Activated T-cell treated with anti-CD3 and anti-CD28 coated beads for 1 hour (primary cell): ENCODE data around the gene AGPAT1.
"Not testable (repeated sequence)": the region's sequence is repeated elsewhere in the genome, so short reads cannot be mapped to it uniquely, and the experiment has no call there.

Experiments
- DNase-seq: peaks from one replicate; pipeline ENCODE4 v3.0.0-alpha.2; 2020; ENCODE audit warnings: low read depth

AGPAT1 gene

DNA sequence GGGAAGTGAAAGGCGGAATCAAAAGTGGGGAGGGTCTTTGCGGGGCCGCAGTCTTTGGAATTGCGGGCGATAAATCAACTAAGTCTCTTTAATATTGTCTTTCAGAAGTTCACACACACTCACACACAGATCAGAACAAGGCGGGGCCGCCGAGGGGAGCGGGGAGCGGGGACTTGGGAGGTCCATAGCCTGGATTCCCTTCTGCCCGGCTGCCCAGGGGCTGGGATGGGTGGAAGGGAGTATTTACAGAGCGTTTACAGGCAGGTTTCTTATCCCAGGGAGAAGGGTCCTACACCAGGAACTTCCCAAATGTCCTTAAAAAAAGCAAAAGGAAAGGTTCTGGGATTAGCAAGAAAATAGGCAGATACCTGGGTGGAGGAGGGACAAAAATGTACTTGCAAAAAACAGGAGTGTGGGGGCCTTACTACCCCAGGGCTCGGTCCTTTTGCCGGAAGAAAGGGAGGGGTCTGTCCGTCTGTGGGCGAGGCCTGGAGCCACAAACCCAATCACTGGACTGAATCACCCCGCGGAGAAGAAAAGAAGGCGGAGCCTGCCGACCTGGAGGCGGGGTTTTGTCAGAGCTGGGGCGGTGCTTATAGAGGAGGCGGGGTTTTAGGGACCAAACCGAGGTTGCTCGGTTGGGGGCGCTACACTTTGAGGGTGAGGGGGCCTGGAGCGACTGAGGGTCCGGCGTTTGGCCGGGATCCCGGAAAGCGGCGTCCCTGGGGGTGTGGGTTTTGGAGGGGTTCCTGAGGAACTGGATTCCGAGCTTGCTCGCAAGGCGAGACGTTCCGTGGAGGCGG lies 27.4 kb downstream of the AGPAT1 start:
- peak; percentile 57 for DNase-seq

DNA sequence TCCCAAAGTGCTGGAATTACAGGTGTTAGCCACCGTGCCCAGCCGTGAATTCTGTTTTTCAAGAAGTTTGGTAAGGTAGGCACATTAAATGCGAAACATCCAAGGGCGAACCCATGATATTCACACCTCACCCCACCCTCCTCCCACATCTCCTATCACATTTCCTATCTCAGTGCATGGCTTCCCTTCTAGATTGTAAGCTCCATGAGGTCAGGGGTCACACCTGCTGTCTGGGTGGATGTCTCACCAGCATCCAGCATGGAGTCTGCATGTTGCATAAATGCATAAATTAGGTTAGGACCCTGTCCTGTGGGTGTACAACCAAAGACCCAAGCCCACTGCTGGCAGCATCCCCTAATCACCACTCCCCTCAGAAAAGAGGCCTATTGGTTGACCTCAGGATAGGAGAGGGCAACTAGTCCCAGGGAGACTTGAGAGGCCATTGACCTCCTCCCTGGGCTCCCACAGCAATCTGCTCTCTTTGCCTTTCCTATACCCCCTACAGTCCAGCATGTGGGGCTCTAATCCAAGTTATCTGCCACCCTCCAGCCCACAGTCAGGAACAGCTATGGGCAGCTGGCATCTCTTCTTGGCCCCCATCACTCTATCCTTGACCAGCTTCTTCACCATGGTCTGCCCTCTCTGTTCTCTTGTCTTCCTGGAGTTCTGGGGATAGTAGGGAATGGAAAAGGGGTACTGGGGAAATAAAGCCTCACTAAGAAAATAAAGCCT lies 28.3 kb downstream of the AGPAT1 start:
- no peak for DNase-seq

DNA sequence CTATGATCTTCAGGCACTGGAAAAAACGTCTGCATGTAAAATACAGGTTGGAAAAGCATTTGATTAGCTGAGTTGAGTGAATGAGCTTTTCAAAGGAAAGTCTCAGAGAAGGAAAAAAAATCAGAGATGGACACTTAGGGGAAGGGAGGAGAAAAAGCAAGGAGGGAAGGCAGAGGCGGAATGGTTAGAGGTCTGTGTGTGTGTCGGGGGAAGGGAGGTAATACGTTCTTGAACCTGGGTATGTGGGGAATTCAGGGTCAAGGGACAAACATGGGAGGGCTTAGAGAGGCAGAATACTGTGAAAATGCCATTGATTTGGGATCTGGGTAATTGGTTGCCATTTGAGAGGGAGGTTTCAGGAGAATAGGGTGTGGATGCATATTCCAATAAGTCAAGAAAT lies 29.2 kb downstream of the AGPAT1 start:
- no peak for DNase-seq

DNA sequence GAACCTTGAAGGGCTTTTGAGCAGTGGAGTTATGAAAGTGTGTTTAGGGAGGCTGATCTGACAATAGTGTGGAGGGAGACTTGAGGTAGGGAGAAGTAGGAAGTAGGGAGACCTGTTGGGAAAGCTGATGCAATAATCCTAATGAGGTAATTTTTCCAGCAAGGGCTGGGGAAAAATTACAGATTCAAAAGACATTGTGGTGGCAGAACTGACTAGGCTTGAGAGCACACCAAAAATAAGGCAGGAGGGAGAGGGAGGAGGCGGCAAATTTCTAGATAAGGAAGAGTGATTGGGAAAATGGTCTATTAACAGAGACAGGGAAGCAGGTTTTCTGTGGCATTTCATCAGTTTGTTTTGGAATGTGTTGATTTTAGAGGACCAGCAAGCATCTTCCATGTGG lies 29.6 kb downstream of the AGPAT1 start:
- no peak for DNase-seq

DNA sequence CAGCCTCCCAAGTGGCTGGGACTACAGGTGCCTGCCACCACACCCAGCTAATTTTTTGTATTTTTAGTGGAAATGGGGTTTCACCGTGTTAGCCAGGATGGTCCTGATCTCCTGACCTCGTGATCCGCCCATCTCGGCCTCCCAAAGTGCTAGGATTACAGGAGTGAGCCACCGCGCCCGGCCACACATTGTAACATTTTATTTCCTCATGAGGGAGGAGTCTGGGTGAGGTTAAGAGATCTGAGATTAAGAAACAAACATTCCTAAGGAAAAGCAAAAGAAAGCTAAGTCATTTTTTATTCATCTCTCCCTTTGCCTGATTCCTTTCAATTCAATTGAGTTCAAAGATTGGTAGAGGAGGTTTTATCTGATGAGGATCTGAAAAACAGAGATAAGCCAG lies 31.6 kb downstream of the AGPAT1 start:
- not testable (repeated sequence) for DNase-seq

DNA sequence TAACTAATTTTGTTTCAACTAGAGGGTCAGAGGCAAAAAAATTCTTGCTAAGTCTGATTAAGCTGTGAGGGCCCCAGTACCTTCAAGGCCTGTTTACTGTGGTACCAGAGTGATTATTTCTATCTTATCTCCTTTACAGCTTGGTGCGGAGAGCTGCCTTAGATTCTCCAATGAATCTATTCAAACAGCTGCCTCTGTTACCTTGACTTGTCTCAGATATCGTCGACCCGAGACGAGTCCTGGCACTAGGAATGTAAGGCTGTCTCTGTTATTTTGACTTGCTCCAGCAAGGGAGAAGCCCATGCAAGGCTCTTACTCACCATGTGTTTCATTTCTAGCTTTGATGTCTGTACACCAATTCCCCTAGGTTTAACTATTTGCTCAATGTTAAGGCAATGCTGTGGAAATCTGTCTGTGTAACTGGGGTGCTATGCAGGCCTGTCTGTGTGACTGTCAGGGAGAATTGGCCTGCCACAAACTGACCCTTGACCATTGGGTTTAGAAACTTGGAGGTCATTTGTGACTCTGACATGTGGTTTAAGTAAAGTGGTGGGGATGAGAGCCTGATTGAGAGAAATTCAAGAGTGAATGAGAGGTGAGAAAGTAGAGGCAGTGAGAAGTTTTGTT lies 35.4 kb downstream of the AGPAT1 start:
- no peak for DNase-seq

DNA sequence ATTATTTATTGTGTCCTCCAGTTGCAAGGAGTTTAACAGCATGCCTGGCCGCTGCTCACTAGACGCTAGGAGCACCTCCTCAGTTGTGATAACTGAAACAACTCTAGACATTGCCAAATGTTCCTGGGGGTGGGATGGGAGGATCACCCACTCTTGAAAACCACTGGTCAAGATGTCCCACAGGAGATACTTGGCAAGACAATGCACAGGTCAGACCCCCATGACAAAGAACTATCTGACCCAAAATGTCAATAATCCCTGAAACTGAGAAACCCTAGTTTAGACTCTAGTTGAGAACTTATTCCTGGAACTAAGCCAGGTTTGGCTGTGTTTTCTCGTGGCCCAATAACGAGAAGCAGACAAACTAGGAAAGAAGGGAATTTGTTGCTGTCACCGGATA lies 36.3 kb downstream of the AGPAT1 start:
- DNase-seq = no peak

DNA sequence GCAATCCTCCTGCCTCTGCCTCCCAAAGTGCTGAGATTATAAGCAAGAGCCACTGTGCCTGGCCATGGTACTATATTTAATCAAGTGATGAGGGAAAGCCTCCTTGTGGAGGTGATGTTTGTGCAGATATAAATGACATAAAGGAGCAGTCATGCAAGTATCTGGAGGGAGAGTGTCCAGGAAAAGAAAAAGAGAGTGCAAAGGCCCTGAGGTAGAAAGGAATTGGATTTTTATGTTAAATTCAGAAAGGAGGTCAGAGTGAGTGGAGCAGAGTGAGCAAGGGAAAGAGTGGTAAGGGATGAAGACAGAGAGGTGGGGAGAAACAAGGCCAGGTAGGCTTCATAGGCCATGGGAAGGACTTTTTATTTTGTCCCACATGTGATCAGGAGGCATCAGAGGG lies 38.4 kb downstream of the AGPAT1 start:
- no peak for DNase-seq

DNA sequence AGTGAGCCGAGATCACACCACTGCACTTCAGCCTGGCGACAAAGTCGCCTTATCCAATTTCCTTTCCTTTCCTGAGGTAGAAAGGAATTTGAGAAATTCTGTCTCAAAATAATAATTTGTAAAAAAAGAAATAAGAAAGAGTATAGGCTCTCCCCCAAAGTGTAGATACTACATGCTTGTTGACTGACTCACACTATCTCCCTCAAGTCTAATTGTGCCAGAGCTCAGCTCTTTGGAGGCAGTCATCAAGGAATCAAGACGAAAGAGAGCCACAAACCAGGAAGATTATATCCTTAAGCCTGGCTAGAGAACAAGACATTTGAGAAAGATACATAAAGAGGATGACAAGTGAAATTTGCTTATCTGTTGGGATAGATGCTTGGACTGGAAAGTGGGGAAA lies 42.1 kb downstream of the AGPAT1 start:
- DNase-seq = no peak

DNA sequence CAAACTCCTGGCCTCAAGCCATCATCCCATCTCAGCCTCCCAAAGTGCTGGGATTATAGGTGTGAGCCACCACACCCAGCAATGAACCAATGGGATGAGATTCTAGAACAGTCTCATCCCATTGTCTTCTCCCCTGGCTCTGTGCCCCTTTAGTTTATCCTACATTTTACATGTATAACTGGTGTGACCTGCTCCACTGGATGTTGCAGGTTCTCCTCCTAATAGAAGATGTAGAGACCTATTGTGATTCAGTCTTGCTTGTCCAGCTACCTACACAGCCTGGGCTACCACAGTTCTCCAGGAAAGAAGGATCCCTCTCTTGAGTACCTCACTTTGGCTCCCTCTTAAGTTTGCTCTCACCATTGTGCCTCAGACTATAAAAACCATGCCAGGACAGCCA lies 43.8 kb downstream of the AGPAT1 start:
- no peak for DNase-seq

DNA sequence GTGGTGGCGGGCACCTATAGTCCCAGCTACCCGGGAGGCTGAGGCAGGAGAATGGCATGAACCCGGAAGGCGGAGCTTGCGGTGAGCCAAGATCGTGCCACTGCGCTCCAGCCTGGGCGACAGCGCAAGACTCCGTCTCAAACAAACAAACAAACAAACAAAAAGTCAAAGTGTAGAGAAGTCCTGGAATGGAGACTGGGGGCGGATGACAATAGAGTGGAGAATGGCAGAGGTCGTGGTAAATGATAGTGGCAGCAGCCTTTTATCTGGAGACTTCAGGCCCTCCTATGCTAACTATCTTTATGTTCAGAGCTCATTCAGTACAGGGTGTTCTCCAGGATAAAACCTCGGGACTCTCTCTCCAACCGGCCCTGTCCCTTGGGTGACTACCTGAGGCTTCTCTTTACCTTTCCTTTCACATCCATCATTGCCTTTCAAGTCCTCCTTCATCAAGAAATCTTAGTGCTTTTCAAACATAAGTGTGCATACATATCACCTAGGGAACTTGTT lies 44.4 kb downstream of the AGPAT1 start:
- no peak for DNase-seq

DNA sequence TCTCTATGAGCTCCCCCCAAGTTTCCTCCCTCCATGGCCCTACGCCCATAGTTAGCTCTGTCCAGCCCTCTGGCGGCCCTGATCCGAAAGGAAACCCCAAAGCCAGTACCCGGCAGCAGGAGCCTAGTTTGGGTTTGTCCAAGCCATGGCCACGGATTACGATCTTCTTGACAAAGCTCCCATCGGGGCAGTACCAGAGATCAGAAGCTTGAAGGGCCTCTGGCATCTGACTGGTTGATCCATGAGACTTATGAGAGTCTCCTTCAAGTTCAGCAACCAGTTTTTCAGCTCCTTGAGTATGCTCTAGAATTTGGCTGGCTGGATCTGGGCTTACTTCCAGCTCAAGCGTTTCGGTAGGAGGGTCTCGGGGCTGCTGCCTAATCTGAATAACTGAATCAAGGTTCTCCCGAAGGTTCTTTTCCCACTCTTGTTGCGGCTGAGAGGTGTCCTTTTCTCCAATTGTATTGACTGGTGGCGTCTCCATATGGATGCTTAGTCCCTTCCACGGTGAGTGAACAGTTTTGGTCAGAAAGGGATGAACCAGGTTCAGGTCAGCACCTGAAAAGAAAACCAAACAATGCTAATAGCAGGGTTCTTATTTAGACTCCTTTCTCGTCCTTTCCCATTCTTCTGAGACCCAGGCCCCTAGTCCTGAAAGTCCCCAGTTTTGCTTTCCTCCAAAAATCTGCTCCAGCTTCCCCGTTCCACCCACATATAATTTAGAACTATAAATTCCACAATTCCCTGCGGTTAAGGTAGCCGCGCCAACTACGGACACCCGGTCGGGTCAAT lies 46.4 kb downstream of the AGPAT1 start:
- no peak for DNase-seq

DNA sequence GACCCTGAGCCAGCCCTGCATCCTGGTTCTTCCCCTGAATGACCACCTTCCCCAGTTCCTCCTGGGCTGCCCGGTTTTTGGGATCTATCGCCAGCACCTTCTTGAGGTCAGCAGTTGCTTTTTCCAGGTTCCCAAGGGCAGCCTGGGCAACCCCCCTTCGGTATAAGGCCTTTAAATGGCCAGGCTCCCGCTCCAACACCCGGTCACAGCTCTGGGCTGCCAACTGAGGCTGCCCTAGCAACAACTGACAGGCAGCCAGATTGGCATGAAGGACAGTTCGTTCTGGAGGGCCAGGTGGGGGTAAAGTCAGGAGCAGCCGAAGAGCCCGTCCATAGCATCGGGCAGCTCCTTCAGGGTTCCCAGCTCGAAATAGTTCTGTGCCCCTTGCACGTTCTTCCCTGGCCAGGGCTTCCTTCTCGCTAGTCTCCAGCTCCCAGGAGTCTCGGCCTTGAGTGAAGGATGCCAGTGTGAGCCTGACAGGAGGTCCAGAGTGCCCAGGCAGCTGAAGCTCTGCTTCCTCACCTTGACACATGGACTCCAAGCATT lies 47.1 kb downstream of the AGPAT1 start:
- DNase-seq = no peak

DNA sequence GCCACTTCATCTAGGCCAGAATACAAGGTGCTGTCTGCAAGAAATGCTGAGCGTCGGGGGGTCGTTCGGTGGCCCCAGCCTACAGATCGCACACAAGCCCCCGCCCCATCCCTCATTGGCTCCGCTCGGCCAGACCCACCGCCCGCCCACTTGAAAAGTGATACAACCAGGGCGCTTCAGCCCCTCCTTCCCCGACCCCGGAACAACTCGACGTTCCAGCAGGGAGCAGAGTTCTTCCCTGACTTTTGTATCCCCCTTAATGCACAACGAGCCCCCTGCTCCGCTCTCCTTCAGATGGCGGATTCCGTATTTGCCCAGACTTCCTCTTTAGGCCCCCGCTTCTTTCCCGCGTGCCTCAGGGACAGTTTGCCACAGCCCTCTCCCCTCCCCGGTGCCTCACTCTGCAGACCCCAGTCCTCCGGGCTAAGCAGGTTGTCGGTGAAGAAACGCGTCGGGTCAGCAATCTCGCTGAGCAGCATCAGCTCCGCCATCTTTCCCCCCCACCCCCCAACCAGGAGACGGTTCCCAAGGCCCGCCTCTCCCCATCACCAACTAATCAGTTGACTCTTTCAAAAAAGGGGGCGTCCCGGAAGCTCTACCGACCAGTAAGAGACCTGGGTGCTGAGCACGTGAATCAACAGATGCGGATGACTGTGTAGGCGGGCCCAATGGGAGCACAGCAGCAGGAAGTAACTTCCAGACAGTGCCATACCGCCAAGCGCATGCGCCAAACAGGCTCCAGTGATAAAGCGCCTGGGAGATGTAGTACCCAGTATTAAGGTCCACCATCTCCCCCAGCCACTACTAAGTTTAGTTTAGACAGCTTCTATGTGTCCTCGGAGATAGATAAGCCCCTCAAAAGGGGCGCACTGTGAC lies 47.9 kb downstream of the AGPAT1 start, which contains the start of gene ATF6B:
Gene ATF6B (minus strand): TSS at position 530 of the 876 bp plus-strand sequence. CDS start 39 bp downstream, at position 491.
- peak; percentile 93 for DNase-seq

DNA sequence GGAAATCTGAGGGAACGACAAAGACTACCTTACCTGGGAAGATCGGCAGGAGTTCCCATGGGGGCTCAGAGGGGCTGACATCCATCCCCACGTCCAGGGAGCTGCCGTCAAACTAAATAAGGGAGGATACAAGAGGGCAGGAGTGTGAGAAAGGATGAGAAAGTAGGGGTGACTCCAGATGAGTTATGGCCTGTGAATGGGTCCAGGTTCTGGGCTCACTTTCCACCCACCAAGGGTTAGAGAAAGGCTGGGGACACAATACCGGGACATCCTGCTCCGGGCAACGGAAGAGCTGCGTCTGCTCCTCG lies 48.5 kb downstream of the AGPAT1 start:
- no peak for DNase-seq

DNA sequence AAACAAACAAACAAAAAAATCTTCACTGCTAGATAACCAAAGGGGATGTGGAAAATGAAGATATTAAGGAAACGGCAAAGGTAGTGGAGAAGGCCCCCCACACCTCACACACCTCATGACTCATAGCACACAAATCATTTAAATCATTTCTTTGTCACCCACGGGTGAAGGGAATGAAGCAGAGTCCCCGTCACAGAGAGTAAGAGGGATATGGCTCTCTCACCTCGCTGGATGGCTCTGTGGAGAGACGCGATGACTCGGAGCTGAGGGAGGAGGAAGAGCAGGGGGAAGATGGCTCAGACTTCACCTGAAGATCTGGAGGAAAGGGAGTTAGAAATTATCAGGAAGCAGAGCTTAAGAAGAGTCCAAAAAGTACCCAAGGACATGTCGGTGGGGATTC lies 49.0 kb downstream of the AGPAT1 start:
- no peak for DNase-seq

DNA sequence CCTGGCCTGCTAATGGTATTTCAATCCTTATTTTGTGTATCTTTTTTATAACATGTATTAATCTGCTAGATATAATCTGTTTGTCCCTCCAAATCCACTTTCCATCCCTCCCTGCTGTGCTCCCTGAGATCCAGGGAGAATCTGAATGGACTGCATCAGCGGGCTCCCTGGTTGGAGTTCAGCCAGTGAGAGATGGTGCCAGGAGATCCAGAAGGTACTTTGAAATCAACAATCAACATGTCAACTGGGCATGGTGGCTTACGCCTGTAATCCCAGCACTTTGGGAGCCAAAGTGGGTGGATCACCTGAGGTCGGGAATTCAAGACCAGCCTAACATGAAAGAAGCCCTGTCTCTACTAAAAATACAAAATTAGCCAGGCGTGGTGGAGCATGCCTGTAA lies 52.2 kb downstream of the AGPAT1 start:
- no peak for DNase-seq

DNA sequence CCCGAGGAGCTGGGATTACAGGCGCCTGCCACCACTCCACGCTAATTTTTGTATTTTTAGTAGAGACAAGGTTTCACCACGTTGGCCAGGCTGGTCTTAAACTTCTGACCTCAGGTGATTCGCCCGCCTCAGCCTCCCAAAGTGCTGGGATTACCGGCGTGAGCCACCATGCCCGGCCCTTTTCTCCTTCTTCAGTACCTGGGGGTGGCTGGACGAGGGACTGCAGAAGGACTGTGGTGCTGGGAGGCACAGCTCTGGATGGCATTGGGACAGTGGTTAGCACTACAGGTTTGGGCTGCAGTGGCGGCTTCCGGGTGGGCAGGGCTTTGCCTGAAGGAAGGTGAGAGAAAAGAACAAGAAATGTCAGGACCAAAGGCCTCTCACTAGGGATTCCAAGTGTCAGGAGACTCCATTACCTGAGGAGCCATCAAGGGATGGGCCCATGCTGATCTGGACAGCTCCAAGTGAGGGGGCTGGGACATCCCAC lies 55.3 kb downstream of the AGPAT1 start:
- no peak for DNase-seq

DNA sequence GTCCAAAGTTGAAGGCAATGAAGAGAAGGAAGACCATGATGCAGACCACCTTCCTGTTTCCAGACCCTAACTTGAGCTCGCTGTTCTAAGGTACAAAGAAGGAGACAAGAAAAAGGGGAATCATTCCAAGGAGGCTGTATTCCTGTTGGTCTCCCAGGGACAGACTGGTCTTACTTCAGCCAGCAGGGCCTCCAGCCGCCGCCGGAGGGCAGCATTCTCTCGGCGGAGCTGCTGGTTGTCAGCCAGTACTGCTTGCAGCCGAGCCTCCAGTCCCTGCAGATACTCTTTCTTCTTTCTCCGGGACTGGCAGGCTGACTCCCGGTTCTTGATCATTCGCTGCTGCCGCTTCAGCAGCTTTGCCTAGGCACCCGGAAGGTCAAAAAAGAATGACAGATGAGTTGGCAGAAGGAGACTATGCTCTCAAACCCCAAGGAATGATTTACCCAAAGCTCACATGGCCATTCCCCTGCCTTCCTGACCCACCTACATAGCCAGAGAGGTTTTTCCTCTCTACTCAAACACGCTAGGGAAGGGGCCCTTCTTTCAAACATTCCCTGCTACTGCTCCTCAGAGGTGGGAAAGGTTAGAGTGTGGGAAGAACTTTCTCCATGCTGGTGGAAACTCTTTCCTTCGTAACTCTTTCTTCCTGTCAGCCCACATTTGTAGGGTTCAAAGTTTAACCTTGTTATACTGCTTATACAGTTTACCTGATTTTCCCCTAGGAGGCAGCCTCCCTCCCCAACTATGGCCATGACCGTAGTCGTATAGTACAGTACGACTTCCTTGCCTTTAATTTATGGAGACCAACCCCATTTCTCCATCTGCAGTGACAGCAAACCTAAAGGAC lies 56.9 kb downstream of the AGPAT1 start:
- peak; percentile 54 for DNase-seq
